HG03159 (cell line): ENCODE data around the gene KIAA1755.

ENCODE experiments used
- ATAC-seq: cut with Tn5 transposase; IDR thresholded peaks from one replicate; pipeline ENCODE4 v1.9.1; 2021; ENCODE audit warnings: mild to moderate bottlenecking, moderate library complexity; ENCODE audit not compliant: unreplicated experiment

Gene KIAA1755

DNA sequence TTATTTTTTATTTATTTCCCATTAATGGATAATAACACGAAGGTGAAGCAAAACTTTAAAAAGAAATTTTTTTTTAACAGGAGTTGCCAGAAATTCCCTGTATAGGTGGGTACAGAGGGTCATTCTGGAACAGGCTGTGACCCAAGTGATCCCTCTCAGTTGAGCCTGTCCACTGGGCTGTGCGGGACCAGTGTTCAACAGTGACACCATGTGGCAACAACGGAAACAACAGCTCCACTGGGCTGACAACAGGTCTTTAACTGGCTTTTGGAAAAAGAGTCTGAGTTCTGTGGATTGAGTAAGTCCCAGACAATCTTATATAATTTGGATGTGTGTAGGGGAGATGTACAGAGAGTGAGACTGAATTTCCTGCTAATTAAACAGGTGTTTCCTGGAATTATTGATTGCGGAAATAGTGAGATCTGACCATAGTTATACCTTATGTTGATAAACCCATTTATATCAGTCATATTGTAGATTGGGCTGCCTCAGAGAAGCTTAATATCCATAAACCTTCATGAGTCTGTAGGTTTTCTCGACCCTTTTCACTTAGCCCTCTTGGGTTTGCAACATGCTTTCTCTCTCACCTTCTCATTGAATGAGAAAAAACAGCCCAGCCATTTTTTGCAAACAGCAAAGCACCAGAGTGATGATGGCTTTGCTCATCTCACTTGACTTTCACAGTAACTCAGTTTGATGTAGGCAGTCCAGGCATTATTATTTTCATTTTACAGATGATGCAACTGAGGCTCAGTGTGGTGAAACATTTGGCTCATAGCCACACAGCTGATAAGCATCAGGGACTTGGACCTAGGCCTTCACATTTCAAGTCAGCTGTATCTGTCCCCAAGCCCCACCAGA is 17.5 kb downstream of the KIAA1755 start:
- no peak for ATAC-seq

GRCh38 chr20:38241201-38241600 is 19.3 kb downstream of the KIAA1755 start:
- no peak for ATAC-seq

DNA sequence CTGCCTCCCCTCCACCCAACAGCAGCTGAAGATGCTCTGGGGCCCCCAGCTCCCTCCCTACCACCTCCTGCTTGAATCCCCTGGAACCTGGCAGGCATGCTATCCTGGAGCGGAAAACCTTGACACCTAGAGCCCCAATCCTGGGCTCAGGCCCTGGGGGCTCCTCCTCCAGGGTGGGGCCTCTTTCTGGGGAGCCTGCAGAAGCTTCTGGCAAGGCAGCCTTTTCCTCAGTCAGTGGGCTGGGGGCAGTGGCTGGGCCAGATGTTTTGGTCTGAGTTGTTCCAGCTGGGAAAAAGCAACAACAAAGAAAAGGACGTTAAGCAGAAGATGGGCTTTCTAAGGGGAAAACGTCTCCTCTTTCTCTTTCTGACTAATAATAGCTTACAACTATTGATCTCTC is 21.1 kb downstream of the KIAA1755 start:
- ATAC-seq = no peak

GRCh38 chr20:38238829-38239228 is 21.7 kb downstream of the KIAA1755 start:
- no peak for ATAC-seq

DNA sequence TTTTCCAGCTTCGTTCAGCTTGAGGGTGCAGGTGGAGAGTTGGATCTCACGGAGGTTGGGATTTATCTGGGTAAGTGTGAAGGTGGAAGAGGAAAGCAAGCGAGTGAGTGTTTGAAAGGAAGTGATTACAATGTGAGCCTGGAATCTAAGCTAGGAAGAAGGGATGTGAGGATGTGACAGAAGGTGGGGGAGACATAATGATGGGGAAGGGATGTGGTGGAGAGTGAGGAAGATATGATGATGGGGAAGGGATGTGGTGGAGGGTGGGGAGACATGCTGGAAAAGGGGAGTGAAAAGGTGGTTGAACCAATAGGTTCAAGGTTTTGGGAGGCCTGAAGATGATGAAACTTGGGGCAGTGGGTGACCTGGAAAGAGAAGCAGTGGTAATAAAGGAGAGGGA is 23.2 kb downstream of the KIAA1755 start:
- ATAC-seq = no peak

DNA sequence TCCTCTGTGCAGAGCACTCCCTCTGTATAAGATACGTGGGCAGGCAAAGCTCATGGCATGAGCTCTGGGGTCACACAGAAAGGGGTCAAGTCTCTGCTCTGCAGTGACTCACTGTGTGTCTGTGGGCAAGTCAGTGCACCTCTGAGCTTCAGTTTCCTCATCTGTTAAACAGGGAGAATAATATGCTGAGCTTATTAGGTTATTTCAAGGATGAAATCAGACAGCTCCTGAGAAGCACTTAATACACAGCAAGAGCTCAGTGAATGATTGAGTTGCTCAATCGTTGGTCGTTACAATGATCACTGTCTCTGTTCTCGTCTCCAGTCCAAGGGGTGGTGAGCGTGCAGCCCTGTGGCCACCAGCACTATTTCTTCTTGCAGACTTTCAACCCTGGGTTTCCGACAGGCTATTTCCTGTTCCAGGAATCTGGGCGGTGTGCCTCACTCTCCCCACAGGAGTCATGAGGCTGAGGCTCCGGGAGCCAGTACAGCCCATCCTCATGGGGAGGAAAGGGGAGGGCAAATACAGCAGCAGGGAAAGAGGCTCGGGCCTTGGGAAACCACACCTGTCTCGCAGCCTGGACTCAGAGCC is 28.9 kb downstream of the KIAA1755 start:
- no peak for ATAC-seq

GRCh38 chr20:38230957-38231526 is 29.5 kb downstream of the KIAA1755 start:
- ATAC-seq = no peak

DNA sequence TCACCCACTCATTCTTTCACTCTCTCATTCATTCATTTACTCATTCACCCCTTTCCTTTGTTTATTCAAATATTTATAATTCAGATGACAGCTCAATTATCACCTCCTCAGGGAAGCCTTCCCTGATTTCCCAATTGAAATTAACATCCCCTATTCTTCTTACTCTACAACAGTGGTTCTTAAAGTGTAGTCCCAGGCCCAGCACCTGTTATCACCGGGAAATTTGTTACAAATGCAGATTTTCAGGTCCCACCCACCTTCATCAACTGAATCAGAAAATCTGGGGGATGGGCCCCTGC is 30.3 kb downstream of the KIAA1755 start:
- ATAC-seq = no peak

DNA sequence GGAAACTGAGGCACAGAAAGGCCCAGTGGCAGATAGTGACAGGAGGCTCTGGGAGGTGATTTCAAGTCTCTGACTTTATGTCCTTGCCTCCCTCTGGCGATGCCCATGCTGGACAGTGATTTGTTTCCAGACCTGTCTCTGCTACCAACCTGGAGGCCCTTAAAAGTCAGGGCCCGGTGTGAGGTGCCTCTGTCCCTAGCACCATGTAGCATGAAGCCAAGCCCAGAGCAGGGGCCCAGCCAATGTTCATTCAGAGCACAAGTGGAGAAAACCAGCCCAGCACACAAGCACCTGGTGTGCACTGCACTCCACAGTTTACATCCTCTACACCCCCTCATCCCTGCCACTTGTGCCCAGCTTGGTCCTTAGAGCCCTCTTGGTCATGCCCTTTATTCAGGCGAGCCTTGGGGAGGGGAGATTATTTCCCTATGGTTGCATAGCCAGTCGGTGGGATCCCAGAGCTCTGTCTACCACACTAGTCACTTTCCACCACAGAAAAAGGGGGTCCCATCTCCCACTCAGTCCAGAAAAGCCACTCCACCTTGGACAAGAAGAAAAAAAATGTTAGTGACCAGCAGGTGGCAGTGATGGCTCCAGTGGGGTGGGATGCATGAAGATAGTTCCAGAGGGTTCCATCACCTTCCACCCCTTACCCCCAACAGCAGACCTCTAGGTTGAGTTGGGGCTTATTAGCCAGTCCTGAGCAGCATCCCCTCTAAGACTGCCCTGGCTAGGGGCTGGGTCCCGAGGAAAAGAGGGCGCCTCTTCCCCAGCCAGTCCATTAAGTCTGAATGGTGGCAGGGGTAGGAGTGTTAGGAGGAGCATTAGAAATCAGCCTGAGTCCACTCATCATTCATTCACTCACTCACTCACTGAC is 30.9 kb downstream of the KIAA1755 start:
- no peak for ATAC-seq

DNA sequence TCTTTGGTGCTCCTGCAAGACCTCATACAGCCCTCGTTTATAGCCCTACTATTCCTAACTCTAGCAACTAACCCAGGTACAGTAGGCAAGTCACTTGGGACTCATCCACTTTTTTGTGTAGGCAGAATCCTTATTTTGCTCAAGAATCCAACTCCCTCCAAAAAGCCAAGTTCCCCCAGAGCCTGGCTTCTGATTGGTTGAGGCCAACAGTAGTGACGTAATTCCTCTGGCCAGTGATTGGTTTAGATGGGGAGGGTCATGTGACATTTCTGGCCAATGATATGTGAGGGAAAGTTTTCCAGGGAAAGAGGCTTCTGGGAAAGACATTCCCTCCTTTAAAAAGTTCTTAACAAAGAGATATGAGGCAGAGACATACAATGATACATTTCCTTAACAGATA is 32.1 kb downstream of the KIAA1755 start:
- ATAC-seq = no peak

GRCh38 chr20:38227420-38228360 is 32.8 kb downstream of the KIAA1755 start:
- no peak for ATAC-seq

DNA sequence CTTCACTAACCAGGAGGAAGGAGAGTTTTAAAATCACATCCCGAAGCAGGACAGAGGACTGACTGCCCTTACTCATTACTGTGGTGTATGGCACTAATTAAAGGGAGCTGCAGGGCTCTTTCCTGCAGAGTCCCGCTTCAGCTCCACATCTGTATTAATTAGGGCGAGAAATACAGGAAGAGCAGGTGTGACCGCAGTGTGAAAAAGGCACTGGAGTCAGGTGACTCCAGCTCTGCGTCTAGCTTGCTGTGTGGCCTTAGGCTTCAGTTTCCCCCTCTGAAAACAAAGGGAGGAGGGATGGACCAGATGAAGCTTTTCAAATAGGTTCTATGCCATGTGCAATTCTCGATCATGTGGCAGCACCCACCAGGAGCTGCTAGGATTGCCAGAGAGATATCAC is 34.0 kb downstream of the KIAA1755 start:
- ATAC-seq = no peak

- no peak for ATAC-seq
Measured at GRCh38 chr20:38225900-38226263, 34.7 kb downstream of the KIAA1755 start.

DNA sequence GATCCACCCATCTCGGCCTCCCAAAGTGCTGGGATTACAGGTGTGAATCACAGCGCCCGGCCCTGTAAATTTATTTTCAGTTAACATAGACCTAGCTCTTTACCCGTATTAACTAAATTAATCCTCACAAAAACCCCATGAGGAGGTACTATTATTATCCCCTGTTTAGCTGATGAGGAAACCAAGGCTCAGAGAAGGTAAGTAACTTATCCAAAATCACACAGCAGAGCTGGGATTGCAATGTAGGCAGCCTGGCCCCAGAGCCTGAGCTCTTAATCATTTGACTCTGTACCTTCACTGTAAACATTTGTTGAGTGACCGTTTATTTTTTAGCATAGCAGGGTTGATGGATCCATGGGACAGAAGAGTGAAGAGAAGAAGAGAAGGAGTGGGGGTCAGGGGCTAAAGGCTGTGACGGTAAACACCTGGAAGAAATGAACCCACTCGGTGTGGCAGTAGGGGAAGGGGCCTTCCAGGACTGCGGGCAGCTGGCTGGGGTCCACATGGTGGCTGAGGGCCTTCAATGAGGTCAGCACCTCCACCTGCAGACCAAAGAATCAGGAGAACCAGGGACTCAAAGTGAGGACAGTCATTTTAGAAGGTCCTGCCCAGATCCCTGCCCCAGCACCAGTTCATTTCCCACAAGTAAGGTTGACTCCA is 35.2 kb downstream of the KIAA1755 start:
- no peak for ATAC-seq

- ATAC-seq = no peak
Measured at GRCh38 chr20:38224531-38224930, 36.0 kb downstream of the KIAA1755 start.

DNA sequence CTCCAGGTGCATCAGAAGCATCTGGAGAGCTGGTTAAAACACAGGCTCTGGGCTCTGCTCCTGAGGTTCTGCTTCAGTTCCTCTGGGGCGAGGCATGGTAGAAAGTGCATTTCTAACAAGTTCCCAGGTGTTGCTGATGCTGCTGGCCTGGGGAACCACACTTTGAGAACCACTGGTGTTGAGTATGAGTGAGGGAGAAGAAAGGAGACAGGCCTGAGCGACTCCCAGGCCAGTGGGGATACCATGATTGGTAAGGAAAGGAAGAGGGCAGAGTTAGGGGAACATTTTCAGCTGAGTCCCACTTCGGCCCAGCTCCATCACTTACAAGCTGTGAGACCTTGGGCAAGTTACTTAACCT is 36.8 kb downstream of the KIAA1755 start:
- no peak for ATAC-seq

DNA sequence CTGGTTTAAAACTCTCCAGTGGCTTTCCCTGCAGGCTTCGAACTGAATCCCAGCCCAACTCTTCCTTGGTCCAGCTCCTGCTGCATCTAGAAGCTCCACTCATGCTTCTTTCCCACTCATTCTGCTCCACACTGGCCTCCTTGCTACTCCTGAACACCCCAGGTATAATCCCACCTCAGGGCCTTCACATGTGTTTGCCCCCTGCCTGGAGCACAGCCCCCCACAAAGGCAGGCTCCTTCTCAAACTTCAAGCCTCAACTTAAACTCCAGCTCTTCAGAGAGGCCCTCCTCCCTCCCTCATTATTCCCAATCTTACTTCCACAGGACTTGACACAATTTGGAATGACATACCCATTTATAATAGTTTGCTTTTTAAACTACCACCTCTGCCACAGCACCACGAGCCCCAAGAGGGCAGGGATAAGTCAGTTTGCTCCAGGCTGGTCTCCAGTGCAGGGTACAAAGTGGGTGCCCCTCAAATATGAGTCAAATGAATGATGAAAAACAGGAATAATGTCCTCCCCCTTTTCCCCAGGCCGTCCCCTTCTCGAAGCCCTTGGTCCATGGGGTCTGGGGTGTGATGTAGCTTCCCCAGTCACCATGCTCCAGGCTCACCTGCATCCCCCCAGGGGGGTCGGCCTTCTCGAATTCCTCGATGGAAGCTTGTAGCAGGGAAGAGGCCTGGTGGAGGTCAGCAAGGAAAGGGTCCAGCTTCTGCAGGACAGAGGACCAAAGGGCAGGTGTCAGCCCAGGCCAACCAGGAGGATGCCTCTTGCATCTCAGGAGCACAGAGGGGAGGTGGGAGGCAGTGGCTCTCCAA is 37.4 kb downstream of the KIAA1755 start:
- ATAC-seq = no peak

DNA sequence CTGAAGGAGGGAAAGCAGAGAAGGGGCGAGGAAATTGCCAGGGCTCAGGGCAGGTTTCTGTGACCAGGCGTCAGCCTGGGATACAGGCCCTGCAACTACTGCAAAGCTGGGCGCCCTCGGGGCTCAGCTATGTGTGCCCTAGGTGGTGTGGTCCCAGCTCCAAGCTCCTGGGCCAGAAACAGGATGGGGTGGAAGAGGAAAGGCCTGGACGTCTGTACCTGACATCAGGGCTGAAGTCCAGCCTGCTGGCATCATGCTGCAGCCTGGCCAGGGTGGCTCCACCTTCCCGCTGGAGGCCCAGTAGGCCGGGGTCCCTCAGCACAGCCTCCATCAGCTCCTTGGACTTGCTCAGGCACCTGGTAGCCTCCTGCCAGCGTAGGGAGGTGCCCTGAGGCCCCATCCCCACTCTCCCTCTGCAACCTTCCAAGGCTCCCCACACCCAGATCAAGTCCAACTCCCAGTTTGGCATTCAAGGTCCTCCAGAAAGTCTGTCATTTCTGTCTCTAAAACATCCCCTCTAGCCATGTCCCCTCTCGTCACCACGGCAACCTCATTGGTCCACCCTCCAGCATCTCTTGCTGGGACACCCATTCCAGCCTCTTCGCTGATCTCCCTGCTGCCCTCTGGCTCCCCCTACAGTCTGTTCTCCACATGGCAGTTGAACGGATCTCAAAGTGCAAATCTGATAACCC is 38.2 kb downstream of the KIAA1755 start:
- ATAC-seq = no peak
